ENCODE results near the gene EYS.

- TF ChIP-seq POLR2A (IDR thresholded peaks at IDR 0.05), result no peak
- TF ChIP-seq, protein P1, sequence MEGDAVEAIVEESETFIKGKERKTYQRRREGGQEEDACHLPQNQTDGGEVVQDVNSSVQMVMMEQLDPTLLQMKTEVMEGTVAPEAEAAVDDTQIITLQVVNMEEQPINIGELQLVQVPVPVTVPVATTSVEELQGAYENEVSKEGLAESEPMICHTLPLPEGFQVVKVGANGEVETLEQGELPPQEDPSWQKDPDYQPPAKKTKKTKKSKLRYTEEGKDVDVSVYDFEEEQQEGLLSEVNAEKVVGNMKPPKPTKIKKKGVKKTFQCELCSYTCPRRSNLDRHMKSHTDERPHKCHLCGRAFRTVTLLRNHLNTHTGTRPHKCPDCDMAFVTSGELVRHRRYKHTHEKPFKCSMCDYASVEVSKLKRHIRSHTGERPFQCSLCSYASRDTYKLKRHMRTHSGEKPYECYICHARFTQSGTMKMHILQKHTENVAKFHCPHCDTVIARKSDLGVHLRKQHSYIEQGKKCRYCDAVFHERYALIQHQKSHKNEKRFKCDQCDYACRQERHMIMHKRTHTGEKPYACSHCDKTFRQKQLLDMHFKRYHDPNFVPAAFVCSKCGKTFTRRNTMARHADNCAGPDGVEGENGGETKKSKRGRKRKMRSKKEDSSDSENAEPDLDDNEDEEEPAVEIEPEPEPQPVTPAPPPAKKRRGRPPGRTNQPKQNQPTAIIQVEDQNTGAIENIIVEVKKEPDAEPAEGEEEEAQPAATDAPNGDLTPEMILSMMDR (IDR thresholded peaks at IDR 0.05), result no peak
Observed at GRCh38 chr6:64522859-64523258, 1184.2 kb downstream of the EYS start.
